Body of pancreas (tissue), 4 donors: ENCODE data around the gene NELFA. TPM values are rescaled to one million over a fixed set of nuclear protein-coding genes. Genes with fewer than 3 reads are reported as not detected.
"Not testable (repeated sequence)": the region's sequence is repeated elsewhere in the genome, so short reads cannot be mapped to it uniquely, and the experiment has no call there.

Experiments
- ATAC-seq: fragments of 150-250 bp; one replicate; pipeline ENCODE4 v1.9.1; 2016
- DNase-seq, 4 donors: peaks; one replicate each; pipeline ENCODE4 v3.0.0-alpha.2; 2019
- H3K27ac ChIP-seq, 4 donors: fragments of 200-600 bp; sonication (generic); 1 replicate in 3 of 4; 2 replicates in 1 of 4; pipeline versions ENCODE4 v1.5.1 to v1.6.1; 2016 to 2019; ENCODE audit warnings: mild to moderate bottlenecking in 1 of 4, mixed read lengths in 1 of 4, moderate library complexity in 1 of 4
- H3K27me3 ChIP-seq, 2 donors: fragments of 200-600 bp; sonication (generic); one replicate each; pipeline ENCODE4 v1.6.0; 2016; ENCODE audit warnings: mild to moderate bottlenecking in 1 of 2
- H3K36me3 ChIP-seq, 2 donors: fragments of 200-600 bp; sonication (generic); replicated peaks in 1 of 2; 2 replicates each; pipeline ENCODE4 v1.5.1; 2016; ENCODE audit warnings: low read depth in 2 of 2; ENCODE audit not compliant: insufficient read depth in 1 of 2
- H3K4me1 ChIP-seq: fragments of 200-600 bp; sonication (generic); one replicate; pipeline ENCODE4 v1.6.0; 2016
- H3K4me3 ChIP-seq, 2 donors: fragments of 200-600 bp; sonication (generic); 1 replicate in 1 of 2; 2 replicates in 1 of 2; pipeline ENCODE4 v1.5.1; 2016 to 2019
- H3K9me3 ChIP-seq, 3 donors: fragments of 200-600 bp; sonication (generic); 1 replicate in 2 of 3; 2 replicates in 1 of 3; pipeline ENCODE4 v1.5.1; 2016
- POLR2A ChIP-seq, 3 donors: fragments of 450-650 bp; IDR thresholded peaks; one replicate each; pipeline ENCODE4 v1.6.1; 2016; ENCODE audit warnings: antibody characterized with exemption in 3 of 3, mild to moderate bottlenecking in 2 of 3
- WGBS, 2 donors: methylation state at CpG; one replicate each; pipeline ENCODE4 v1.1.5; 2017; 5-methylcytosine and 5-hydroxymethylcytosine counted together
- intact Hi-C: fragments of 100-400 bp; cut with DNase I; formaldehyde crosslinking; loops from one replicate; pipeline ENCODE4 v1.15.1; 2023
- total RNA-seq, 2 donors: library from RNA; depleted of rRNA; stranded (reverse); fragments of >200 nt; gene quantifications; one replicate each; pipeline ENCODE4 v1.1.0, GENCODE V29; 2016
- TF ChIP-seq, protein P1 (sequence below), 7 experiments: fragments of 450-650 bp in 4 of 7; fragments of 200-600 bp in 3 of 7; sonication (generic) in 3 of 7; IDR thresholded peaks; one replicate each; pipeline ENCODE4 v1.5.1; 2016 to 2019; ENCODE audit warnings: antibody characterized with exemption in 7 of 7

NELFA gene
- total RNA-seq, 2 donors from 2014 or later, result 19.7 to 74.5 TPM

DNA sequence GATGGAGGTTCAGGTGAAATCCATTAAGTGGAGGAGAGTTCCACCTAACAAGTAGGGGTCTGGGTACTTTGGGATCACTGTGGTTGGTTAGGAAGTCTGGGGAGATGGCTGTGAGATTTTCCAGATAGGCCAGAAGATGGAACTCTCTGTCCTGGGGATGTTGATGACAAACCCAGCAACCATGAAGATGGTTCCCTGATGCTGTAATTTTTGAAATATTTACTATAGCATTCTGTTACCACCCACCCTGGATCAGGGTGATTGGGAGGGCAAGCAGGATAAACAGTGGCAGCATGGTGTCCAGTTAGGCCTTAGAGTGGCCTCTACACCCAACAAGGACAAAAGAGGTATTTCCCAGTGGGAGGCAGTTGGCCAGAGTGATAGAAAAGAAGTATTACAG is 15.9 kb upstream of the NELFA start:
- no peaks in the 10 kb centered on the region for H3K4me1 ChIP-seq
- H3K4me3 ChIP-seq, result no peak overlapping the region
- H3K9me3 ChIP-seq, result no peaks in the 10 kb centered on the region
- H3K27me3 ChIP-seq, result no peaks in the 10 kb centered on the region
- no peaks in the 10 kb centered on the region for H3K36me3 ChIP-seq
- no peak for DNase-seq
- TF ChIP-seq POLR2A (IDR thresholded peaks at IDR 0.05), result no peak
- TF ChIP-seq, protein P1, sequence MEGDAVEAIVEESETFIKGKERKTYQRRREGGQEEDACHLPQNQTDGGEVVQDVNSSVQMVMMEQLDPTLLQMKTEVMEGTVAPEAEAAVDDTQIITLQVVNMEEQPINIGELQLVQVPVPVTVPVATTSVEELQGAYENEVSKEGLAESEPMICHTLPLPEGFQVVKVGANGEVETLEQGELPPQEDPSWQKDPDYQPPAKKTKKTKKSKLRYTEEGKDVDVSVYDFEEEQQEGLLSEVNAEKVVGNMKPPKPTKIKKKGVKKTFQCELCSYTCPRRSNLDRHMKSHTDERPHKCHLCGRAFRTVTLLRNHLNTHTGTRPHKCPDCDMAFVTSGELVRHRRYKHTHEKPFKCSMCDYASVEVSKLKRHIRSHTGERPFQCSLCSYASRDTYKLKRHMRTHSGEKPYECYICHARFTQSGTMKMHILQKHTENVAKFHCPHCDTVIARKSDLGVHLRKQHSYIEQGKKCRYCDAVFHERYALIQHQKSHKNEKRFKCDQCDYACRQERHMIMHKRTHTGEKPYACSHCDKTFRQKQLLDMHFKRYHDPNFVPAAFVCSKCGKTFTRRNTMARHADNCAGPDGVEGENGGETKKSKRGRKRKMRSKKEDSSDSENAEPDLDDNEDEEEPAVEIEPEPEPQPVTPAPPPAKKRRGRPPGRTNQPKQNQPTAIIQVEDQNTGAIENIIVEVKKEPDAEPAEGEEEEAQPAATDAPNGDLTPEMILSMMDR (IDR thresholded peaks at IDR 0.05), result no peak
- ATAC-seq, result no peak
- intact Hi-C loops, result no loop called here
- H3K27ac ChIP-seq, result no peak overlapping the region

DNA sequence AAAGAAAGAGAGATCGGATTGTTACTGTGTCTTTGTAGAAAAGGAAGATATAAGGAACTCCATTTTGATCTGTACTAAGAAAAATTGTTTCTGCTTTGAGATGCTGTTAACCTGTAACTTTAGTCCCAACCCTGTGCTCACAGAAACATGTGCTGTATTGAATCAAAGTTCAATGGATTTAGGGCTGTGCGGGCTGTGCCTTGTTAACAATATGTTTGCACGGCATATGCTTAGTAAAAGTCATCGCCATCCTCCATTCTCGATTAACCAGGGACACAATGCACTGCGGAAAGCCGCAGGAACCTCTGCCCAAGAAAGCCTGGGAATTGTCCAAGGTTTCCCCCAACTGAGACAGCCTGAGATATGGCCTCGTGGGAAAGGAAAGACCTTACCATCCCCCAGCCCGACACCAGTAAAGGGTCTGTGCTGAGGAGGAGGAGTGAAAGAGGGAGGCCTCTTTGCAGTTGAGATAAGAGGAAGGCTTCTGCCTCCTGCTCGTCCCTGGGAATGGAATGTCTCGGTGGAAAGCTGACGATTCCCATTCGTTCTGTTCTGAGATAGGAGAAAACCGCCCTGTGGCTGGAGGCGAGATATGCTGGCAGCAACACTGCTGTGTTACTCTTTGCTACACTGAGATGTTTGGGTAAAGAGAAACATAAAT is 12.7 kb upstream of the NELFA start:
- intact Hi-C loops, result not testable (repeated sequence)

GRCh38 chr4:2015008-2015407 is 6.2 kb upstream of the NELFA start:
- H3K9me3 ChIP-seq, result no peaks in the 10 kb centered on the region
- peaks cover 5% of the 10 kb centered on the region for H3K4me1 ChIP-seq
- whole genome bisulfite sequencing, 2 donors, result 78 to 84% methylated on average over 4 of the region's 4 CpGs
- H3K27ac ChIP-seq, result no peak overlapping the region
- TF ChIP-seq, protein P1 (IDR thresholded peaks at IDR 0.05), result no peak
- TF ChIP-seq POLR2A (IDR thresholded peaks at IDR 0.05), result no peak
- ATAC-seq (no peak), DNase-seq (no peak)
- no peaks in the 10 kb centered on the region for H3K27me3 ChIP-seq
- H3K4me3 ChIP-seq, result no peak overlapping the region
- intact Hi-C loops, result no loop called here
- no peaks in the 10 kb centered on the region for H3K36me3 ChIP-seq

More for the DNA sequence above, 12.7 kb upstream of the NELFA start:
- not testable (repeated sequence) for H3K4me1 ChIP-seq, DNase-seq, ATAC-seq, H3K9me3 ChIP-seq, H3K4me3 ChIP-seq, H3K27ac ChIP-seq, H3K36me3 ChIP-seq, H3K27me3 ChIP-seq
- 40 to 52% methylated on average over 15 of the region's 15 CpGs for WGBS, 2 donors

DNA sequence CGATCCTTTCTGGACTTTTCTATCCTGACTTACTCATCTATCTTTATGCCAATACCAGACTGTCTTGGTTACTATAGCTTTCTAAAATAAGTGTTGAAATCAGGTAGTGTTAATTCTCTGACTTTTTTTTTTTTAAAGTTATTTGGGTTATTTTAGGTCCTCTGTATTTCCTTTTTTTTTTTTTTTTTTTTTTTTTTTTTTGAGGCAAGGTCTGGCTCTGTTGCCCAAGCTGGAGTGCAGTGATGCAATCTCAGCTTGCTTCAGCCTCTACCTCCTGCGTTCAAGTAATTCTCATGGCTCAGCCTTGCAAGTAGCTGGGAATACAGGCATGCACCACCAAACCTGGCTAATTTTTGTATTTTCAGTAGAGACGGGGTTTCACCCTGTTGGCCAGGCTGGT is 2.8 kb upstream of the NELFA start:
- no peak for TF ChIP-seq POLR2A (IDR thresholded peaks at IDR 0.05)
- TF ChIP-seq, protein P1 (IDR thresholded peaks at IDR 0.05), result no peak
- H3K27ac ChIP-seq, result no peak overlapping the region
- WGBS, 2 donors, result 71 to 78% methylated on average over 3 of the region's 3 CpGs
- no peaks in the 10 kb centered on the region for H3K9me3 ChIP-seq
- H3K27me3 ChIP-seq, result no peaks in the 10 kb centered on the region
- intact Hi-C loops, result no loop called here
- peak in 1 of 4 donors; percentile 26 for DNase-seq
- peaks cover 21% of the 10 kb centered on the region for H3K4me1 ChIP-seq
- ATAC-seq, result no peak
- H3K4me3 ChIP-seq, result no peak overlapping the region
- no peaks in the 10 kb centered on the region for H3K36me3 ChIP-seq

DNA sequence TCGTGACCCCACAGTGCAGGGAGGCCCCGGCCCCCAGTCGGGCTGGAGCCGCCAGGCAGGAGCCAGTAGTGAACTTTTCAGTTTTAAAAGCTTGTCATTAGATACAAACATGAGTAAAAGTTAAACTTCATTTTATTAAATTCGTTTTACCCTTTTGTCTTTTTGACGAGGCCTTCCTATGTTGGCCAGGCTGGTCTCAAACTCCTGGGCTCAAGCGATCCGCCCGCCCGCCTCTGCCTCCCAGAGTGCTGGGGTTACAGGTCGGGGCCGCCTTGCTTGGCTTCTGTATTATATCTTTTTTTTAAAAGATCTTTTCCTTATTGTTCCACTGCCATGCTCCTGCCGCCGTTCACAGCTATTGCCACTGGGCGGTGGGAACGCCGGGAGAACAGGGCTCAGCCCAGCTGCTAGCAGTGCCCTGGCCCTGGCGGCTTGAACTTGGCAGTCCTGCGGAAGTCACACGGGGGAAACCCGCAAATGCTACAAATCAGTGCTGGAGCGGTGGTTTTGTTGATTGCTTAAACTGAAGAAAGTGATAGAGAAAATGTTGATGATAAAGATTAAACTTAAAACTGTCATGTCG is 968 bp upstream of the NELFA start:
- H3K27me3 ChIP-seq, result no peaks in the 10 kb centered on the region
- intact Hi-C loops, result no loop called here
- peaks cover 21% of the 10 kb centered on the region for H3K4me1 ChIP-seq
- peak overlapping the region; percentile 67 to 77 for H3K4me3 ChIP-seq
- 2% methylated on average over 22 to 23 of the region's 23 CpGs for WGBS, 2 donors
- ATAC-seq (peak; percentile 64), DNase-seq (peak; percentile 74 to 84 (median 82))
- peak overlapping the region; percentile 94 to 99 (median 98) for H3K27ac ChIP-seq
- no peaks in the 10 kb centered on the region for H3K36me3 ChIP-seq
- TF ChIP-seq, protein P1 (IDR thresholded peaks at IDR 0.05), result peak in 5 of 7 experiments; percentile 30 to 63 (median 54)
- TF ChIP-seq POLR2A (IDR thresholded peaks at IDR 0.05), result no peak
- no peaks in the 10 kb centered on the region for H3K9me3 ChIP-seq
